ENCODE data around the gene HSBP1L1.
"Not testable (repeated sequence)": the region's sequence is repeated elsewhere in the genome, so short reads cannot be mapped to it uniquely, and the experiment has no call there.

The HSBP1L1 gene

GRCh38 chr18:79989195-79989497, 24.7 kb downstream of the HSBP1L1 start:
- Mint-ChIP-seq H3K4me3 (peak overlapping the region; percentile 89), H3K4me1 (peaks cover 31% of the 10 kb centered on the region), H3K27ac (peak overlapping the region; percentile 94), H3K36me3 (ENCODE audit: low read depth) (peaks cover 26% of the 10 kb centered on the region), H3K9me3 (no peaks in the 10 kb centered on the region), H3K27me3 (no peaks in the 10 kb centered on the region)
- ATAC-seq (no peak), DNase-seq (peak; percentile 7)

- Mint-ChIP-seq H3K27me3 (no peaks in the 10 kb centered on the region), H3K4me3 (no peak overlapping the region), H3K4me1 (peaks cover 12% of the 10 kb centered on the region), H3K27ac (no peak overlapping the region), H3K36me3 (ENCODE audit: low read depth) (peaks cover 11% of the 10 kb centered on the region), H3K9me3 (no peaks in the 10 kb centered on the region)
- no peak for DNase-seq
- ATAC-seq: no peak
Measured at GRCh38 chr18:79991494-79991893, 27.1 kb downstream of the HSBP1L1 start.

- DNase-seq; H3K36me3 Mint-ChIP-seq (ENCODE audit: low read depth); ATAC-seq; H3K27me3 Mint-ChIP-seq; H3K27ac Mint-ChIP-seq; H3K4me1 Mint-ChIP-seq; H3K4me3 Mint-ChIP-seq: not testable (repeated sequence)
- peaks cover 14% of the 10 kb centered on the region for H3K9me3 Mint-ChIP-seq
Measured at GRCh38 chr18:79999701-80000100, 35.3 kb downstream of the HSBP1L1 start.

GRCh38 chr18:80000877-80001276, 36.4 kb downstream of the HSBP1L1 start:
- Mint-ChIP-seq H3K27ac (no peak overlapping the region), H3K4me3 (no peak overlapping the region), H3K4me1 (no peaks in the 10 kb centered on the region), H3K9me3 (peaks cover 14% of the 10 kb centered on the region), H3K27me3 (no peaks in the 10 kb centered on the region), H3K36me3 (ENCODE audit: low read depth) (peaks cover 9% of the 10 kb centered on the region)
- DNase-seq (no peak), ATAC-seq (no peak)

GRCh38 chr18:80002468-80002867, 38.0 kb downstream of the HSBP1L1 start:
- peaks cover 9% of the 10 kb centered on the region for H3K36me3 Mint-ChIP-seq (ENCODE audit: low read depth)
- no peak for DNase-seq
- H3K4me1 Mint-ChIP-seq: no peaks in the 10 kb centered on the region
- no peaks in the 10 kb centered on the region for H3K27me3 Mint-ChIP-seq
- no peak overlapping the region for H3K4me3 Mint-ChIP-seq
- peaks cover 14% of the 10 kb centered on the region for H3K9me3 Mint-ChIP-seq
- no peak overlapping the region for H3K27ac Mint-ChIP-seq
- ATAC-seq: no peak

- Mint-ChIP-seq H3K4me3 (no peak overlapping the region), H3K9me3 (peaks cover 12% of the 10 kb centered on the region), H3K27me3 (no peaks in the 10 kb centered on the region), H3K27ac (no peak overlapping the region), H3K36me3 (ENCODE audit: low read depth) (peaks cover 12% of the 10 kb centered on the region), H3K4me1 (no peaks in the 10 kb centered on the region)
- ATAC-seq: no peak
- no peak for DNase-seq
Measured at GRCh38 chr18:80004600-80005342, 40.3 kb downstream of the HSBP1L1 start.

- H3K9me3 Mint-ChIP-seq: peaks cover 21% of the 10 kb centered on the region
- H3K27me3 Mint-ChIP-seq: no peaks in the 10 kb centered on the region
- H3K4me1 Mint-ChIP-seq: no peaks in the 10 kb centered on the region
- no peak overlapping the region for H3K27ac Mint-ChIP-seq
- DNase-seq: no peak
- ATAC-seq: no peak
- H3K4me3 Mint-ChIP-seq: no peak overlapping the region
- peaks cover 8% of the 10 kb centered on the region for H3K36me3 Mint-ChIP-seq (ENCODE audit: low read depth)
Measured at GRCh38 chr18:80006724-80007123, 42.3 kb downstream of the HSBP1L1 start.

- DNase-seq: no peak
- Mint-ChIP-seq H3K36me3 (ENCODE audit: low read depth) (peaks cover 11% of the 10 kb centered on the region), H3K9me3 (peaks cover 34% of the 10 kb centered on the region)
Measured at GRCh38 chr18:80009661-80010550, 45.5 kb downstream of the HSBP1L1 start.

GRCh38 chr18:80010551-80010906, 46.1 kb downstream of the HSBP1L1 start:
- Mint-ChIP-seq H3K4me1 (no peaks in the 10 kb centered on the region), H3K36me3 (ENCODE audit: low read depth) (peaks cover 11% of the 10 kb centered on the region), H3K9me3 (peaks cover 34% of the 10 kb centered on the region), H3K27me3 (no peaks in the 10 kb centered on the region), H3K27ac (no peak overlapping the region), H3K4me3 (no peak overlapping the region)
- DNase-seq (no peak), ATAC-seq (no peak)

More at GRCh38 chr18:80009661-80010550, 45.5 kb downstream of the HSBP1L1 start:
- H3K4me3 Mint-ChIP-seq: no peak overlapping the region
- H3K4me1 Mint-ChIP-seq: no peaks in the 10 kb centered on the region
- ATAC-seq: no peak
- H3K27ac Mint-ChIP-seq: no peak overlapping the region
- H3K27me3 Mint-ChIP-seq: no peaks in the 10 kb centered on the region

GRCh38 chr18:80011496-80012137, 47.2 kb downstream of the HSBP1L1 start:
- H3K4me1 Mint-ChIP-seq, H3K27me3 Mint-ChIP-seq, H3K4me3 Mint-ChIP-seq, H3K27ac Mint-ChIP-seq, ATAC-seq, DNase-seq: not testable (repeated sequence)
- Mint-ChIP-seq H3K36me3 (ENCODE audit: low read depth) (peaks cover 11% of the 10 kb centered on the region), H3K9me3 (peaks cover 34% of the 10 kb centered on the region)

- no peaks in the 10 kb centered on the region for H3K4me1 Mint-ChIP-seq
Measured at GRCh38 chr18:80012714-80013113, 48.3 kb downstream of the HSBP1L1 start.

More at GRCh38 chr18:80012714-80013113, 48.3 kb downstream of the HSBP1L1 start:
- peaks cover 34% of the 10 kb centered on the region for H3K9me3 Mint-ChIP-seq
- no peaks in the 10 kb centered on the region for H3K27me3 Mint-ChIP-seq
- DNase-seq: no peak
- no peak for ATAC-seq
- H3K27ac Mint-ChIP-seq: no peak overlapping the region
- peaks cover 11% of the 10 kb centered on the region for H3K36me3 Mint-ChIP-seq (ENCODE audit: low read depth)
- H3K4me3 Mint-ChIP-seq: no peak overlapping the region
